ENCODE data around the gene DAPK2.

GRCh38 chr15:64023220-64023619 is 23.1 kb downstream of the DAPK2 start:
- TF ChIP-seq CTCF (IDR thresholded peaks at IDR 0.05) (no peak), POLR2A (IDR thresholded peaks at IDR 0.05) (no peak)

Data from Peyer's patch (tissue), 4 donors.